Measurements from ENCODE around the gene PLSCR5. TPM values are rescaled to one million over a fixed set of nuclear protein-coding genes. Genes with fewer than 3 reads are reported as not detected.

PLSCR5 gene
- total RNA-seq, 1 donor: not detected

DNA sequence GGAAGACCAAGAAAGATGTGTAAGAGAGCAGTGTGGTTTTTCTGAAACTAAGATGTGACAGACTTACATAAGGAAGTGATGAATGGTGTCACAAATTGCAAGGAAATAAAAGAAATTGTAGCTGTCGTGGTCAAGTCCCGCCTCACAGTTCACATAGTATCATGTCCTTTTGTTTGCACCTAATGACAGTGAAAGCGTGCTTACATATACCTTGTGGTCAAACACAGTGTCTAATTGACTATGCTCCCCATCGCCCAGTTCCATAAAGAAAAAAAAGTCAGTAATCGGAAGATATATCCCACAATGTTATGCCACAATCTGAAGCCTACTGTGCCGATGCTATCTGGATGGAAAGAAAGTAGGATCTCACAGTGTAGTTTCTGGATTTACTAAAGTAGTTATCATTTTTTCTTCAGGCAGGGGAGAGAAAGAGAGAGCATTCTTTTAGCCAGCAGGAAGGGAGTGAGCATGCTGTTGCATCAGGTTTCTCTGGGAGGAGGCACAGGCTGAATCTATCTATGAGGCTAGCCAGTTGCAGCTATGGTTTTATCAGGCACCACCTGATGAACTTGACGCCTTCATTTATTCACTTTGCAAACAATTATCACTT lies 50.9 kb downstream of the PLSCR5 start:
- Histone ChIP-seq H3K27ac (ENCODE audit: low read depth, low read length) (no peak overlapping the region), H3K27me3 (ENCODE audit: insufficient read depth, low read length) (no peaks in the 10 kb centered on the region), H3K36me3 (ENCODE audit: insufficient read depth, low read length) (no peaks in the 10 kb centered on the region), H3K79me2 (ENCODE audit: insufficient read depth, low read length) (no peaks in the 10 kb centered on the region), H3K4me1 (ENCODE audit: insufficient read depth, low read length) (peaks cover 15% of the 10 kb centered on the region), H3K4me3 (ENCODE audit: insufficient read depth, low read length) (no peak overlapping the region), H3K4me2 (ENCODE audit: insufficient read depth, low read length) (no peak overlapping the region), H2AFZ (ENCODE audit: low read length) (no peak overlapping the region), H3K9me3 (ENCODE audit: low read depth, low read length) (no peaks in the 10 kb centered on the region), H4K20me1 (ENCODE audit: insufficient read depth, low read length) (no peaks in the 10 kb centered on the region)
- no peak for TF ChIP-seq CTCF (IDR thresholded peaks at IDR 0.05; ENCODE audit: extremely low read depth, low read depth, low read length)
- no peak for DNase-seq (ENCODE audit: insufficient read length, low spot score, missing footprints)

- Histone ChIP-seq H3K36me3 (ENCODE audit: insufficient read depth, low read length) (no peaks in the 10 kb centered on the region), H3K4me1 (ENCODE audit: insufficient read depth, low read length) (peaks cover 15% of the 10 kb centered on the region), H3K27ac (ENCODE audit: low read depth, low read length) (peak overlapping the region; percentile 24), H2AFZ (ENCODE audit: low read length) (peak overlapping the region; percentile 62), H3K9me3 (ENCODE audit: low read depth, low read length) (no peaks in the 10 kb centered on the region), H3K27me3 (ENCODE audit: insufficient read depth, low read length) (no peaks in the 10 kb centered on the region), H3K79me2 (ENCODE audit: insufficient read depth, low read length) (no peaks in the 10 kb centered on the region), H4K20me1 (ENCODE audit: insufficient read depth, low read length) (no peaks in the 10 kb centered on the region), H3K4me3 (ENCODE audit: insufficient read depth, low read length) (no peak overlapping the region), H3K4me2 (ENCODE audit: insufficient read depth, low read length) (peak overlapping the region; percentile 42)
- no peak for TF ChIP-seq CTCF (IDR thresholded peaks at IDR 0.05; ENCODE audit: extremely low read depth, low read depth, low read length)
- peak; percentile 90 for DNase-seq (ENCODE audit: insufficient read length, low spot score, missing footprints)
Measured at GRCh38 chr3:146550743-146551510, 54.2 kb downstream of the PLSCR5 start.

DNA sequence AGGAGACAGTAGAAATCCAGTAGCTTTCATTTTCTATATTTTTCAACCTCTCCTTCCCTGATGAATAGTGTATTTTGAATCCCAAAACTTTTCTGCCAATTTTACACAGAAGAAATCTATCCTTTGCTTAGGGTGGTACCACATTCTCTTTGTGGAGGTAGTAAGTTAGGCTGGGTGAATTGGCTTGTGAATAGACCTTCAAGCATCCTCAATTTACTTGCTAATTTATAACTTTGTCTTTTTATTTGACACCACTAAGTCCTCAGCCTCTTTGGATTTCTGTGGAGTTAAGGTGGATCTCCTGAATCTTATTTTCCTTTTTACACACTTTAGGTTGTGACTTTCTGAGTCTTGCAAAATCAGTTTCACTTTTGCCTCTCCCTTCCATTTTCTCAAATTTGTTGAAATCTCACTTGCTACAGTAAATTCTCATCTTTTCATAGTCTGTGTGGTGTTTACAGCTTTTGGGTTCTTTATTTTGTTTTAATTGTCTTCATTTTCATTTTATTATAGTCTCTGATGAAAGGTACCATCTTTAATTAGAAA lies 55.0 kb downstream of the PLSCR5 start:
- no peaks in the 10 kb centered on the region for H3K36me3 ChIP-seq (ENCODE audit: insufficient read depth, low read length)
- no peak overlapping the region for H3K27ac ChIP-seq (ENCODE audit: low read depth, low read length)
- peaks cover 16% of the 10 kb centered on the region for H3K4me1 ChIP-seq (ENCODE audit: insufficient read depth, low read length)
- H3K79me2 ChIP-seq (ENCODE audit: insufficient read depth, low read length): peaks cover 2% of the 10 kb centered on the region
- no peaks in the 10 kb centered on the region for H3K27me3 ChIP-seq (ENCODE audit: insufficient read depth, low read length)
- DNase-seq (ENCODE audit: insufficient read length, low spot score, missing footprints): no peak
- no peak overlapping the region for H3K4me3 ChIP-seq (ENCODE audit: insufficient read depth, low read length)
- H3K9me3 ChIP-seq (ENCODE audit: low read depth, low read length): no peaks in the 10 kb centered on the region
- H3K4me2 ChIP-seq (ENCODE audit: insufficient read depth, low read length): peak overlapping the region; percentile 42
- no peaks in the 10 kb centered on the region for H4K20me1 ChIP-seq (ENCODE audit: insufficient read depth, low read length)
- no peak for TF ChIP-seq CTCF (IDR thresholded peaks at IDR 0.05; ENCODE audit: extremely low read depth, low read depth, low read length)
- peak overlapping the region; percentile 62 for H2AFZ ChIP-seq (ENCODE audit: low read length)

DNA sequence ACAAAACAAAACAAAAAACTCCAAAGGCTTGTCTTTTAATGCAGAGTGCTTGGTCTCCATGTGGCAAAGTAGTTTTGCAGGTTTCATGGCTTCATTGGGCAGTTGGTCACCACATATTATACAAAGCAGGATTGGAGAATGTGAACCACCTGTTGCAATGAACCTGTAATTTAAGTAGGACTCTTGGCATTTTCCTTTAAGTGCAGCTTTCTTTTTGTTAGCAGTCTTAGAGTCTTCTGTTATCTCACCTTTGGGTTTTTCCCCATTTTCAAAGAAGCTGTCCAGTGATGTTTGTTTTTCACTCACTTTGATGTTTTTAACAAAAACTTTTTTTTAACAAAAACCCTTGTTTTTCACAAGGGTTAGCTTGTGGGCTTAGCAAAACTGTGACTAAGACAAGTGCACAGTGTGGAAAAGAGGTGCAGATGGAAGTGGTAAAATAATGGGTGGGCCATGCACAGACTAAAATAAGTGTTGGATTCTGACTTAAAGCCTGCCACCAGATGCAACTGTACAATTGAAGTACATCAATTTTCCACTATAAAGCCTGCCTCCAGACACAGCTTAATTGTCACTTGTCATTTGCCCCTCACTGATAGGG lies 57.8 kb downstream of the PLSCR5 start:
- Histone ChIP-seq H3K9me3 (ENCODE audit: low read depth, low read length) (no peaks in the 10 kb centered on the region), H3K4me3 (ENCODE audit: insufficient read depth, low read length) (no peak overlapping the region), H3K79me2 (ENCODE audit: insufficient read depth, low read length) (peaks cover 22% of the 10 kb centered on the region), H3K4me2 (ENCODE audit: insufficient read depth, low read length) (no peak overlapping the region), H3K27ac (ENCODE audit: low read depth, low read length) (no peak overlapping the region), H3K27me3 (ENCODE audit: insufficient read depth, low read length) (no peaks in the 10 kb centered on the region), H3K4me1 (ENCODE audit: insufficient read depth, low read length) (peaks cover 30% of the 10 kb centered on the region), H4K20me1 (ENCODE audit: insufficient read depth, low read length) (no peaks in the 10 kb centered on the region), H3K36me3 (ENCODE audit: insufficient read depth, low read length) (no peaks in the 10 kb centered on the region), H2AFZ (ENCODE audit: low read length) (no peak overlapping the region)
- no peak for DNase-seq (ENCODE audit: insufficient read length, low spot score, missing footprints)
- TF ChIP-seq CTCF (IDR thresholded peaks at IDR 0.05; ENCODE audit: extremely low read depth, low read depth, low read length): no peak

All from osteoblast (primary cell).